Smooth muscle cell (in vitro differentiated cells): ENCODE measurements around the gene SOX10. TPM values are rescaled to one million over a fixed set of nuclear protein-coding genes. Genes with fewer than 3 reads are reported as not detected.

Experiments used
- DNase-seq: peaks from one replicate; lab custom pipeline; 2025; ENCODE audit not compliant: unreplicated experiment; lab: John Stamatoyannopoulos, UW
- H2AFZ ChIP-seq: fragments of 200-600 bp; sonication (generic); 2 replicates; pipeline ENCODE4 v1.6.0; 2016; ENCODE audit warnings: antibody characterized with exemption, low read depth, mild to moderate bottlenecking
- H3F3A ChIP-seq: fragments of 200-600 bp; sonication (generic); 2 replicates; pipeline ENCODE4 v1.6.0; 2017; ENCODE audit warnings: antibody characterized with exemption, low read depth
- H3K27ac ChIP-seq: fragments of 200-600 bp; sonication (generic); 2 replicates; pipeline ENCODE4 v1.5.1; 2016; ENCODE audit warnings: low read depth, mild to moderate bottlenecking
- H3K27me3 ChIP-seq: fragments of 200-600 bp; sonication (generic); 2 replicates; pipeline ENCODE4 v1.6.1; 2016; ENCODE audit warnings: low read depth, mild to moderate bottlenecking
- H3K36me3 ChIP-seq: fragments of 200-600 bp; sonication (generic); 2 replicates; pipeline ENCODE4 v1.5.1; 2016; ENCODE audit warnings: low read depth
- H3K4me1 ChIP-seq: fragments of 200-600 bp; sonication (generic); 2 replicates; pipeline ENCODE4 v1.5.1; 2016; ENCODE audit warnings: low read depth
- H3K4me2 ChIP-seq: fragments of 200-600 bp; sonication (generic); 2 replicates; pipeline ENCODE4 v1.6.0; 2016; ENCODE audit warnings: mild to moderate bottlenecking
- H3K4me3 ChIP-seq: fragments of 200-600 bp; sonication (generic); 2 replicates; pipeline ENCODE4 v1.5.1; 2016; ENCODE audit warnings: mild to moderate bottlenecking
- H3K79me2 ChIP-seq: fragments of 200-600 bp; sonication (generic); 2 replicates; pipeline ENCODE4 v1.6.0; 2016; ENCODE audit warnings: low read depth, mild to moderate bottlenecking
- H3K9ac ChIP-seq: fragments of 200-600 bp; sonication (generic); 2 replicates; pipeline ENCODE4 v1.6.0; 2016; ENCODE audit warnings: low read depth
- H3K9me3 ChIP-seq: fragments of 200-600 bp; sonication (generic); replicated peaks from 2 replicates; pipeline ENCODE4 v1.5.1; 2016; ENCODE audit warnings: low read depth
- H4K20me1 ChIP-seq: fragments of 200-600 bp; sonication (generic); 2 replicates; pipeline ENCODE4 v1.6.0; 2016; ENCODE audit warnings: low read depth
- CTCF ChIP-seq: fragments of 200-600 bp; sonication (generic); IDR thresholded peaks from 2 replicates; pipeline ENCODE4 v1.5.1; 2017; ENCODE audit warnings: borderline replicate concordance, mild to moderate bottlenecking, antibody characterized with exemption; ENCODE audit not compliant: insufficient read depth, poor library complexity, severe bottlenecking
- WGBS: methylation state at CpG from one replicate; pipeline ENCODE4 v1.1.7; 2016; ENCODE audit warnings: low lambda C conversion rate; 5-methylcytosine and 5-hydroxymethylcytosine counted together
- polyA plus RNA-seq: library from polyadenylated mRNA; unstranded; fragments of >200 nt; fragmentation: Nextera tagmentation; extraction: Ambion mirVana; gene quantifications from 2 replicates; pipeline ENCODE4 v1.2.1, GENCODE V29; 2016
- total RNA-seq: library from RNA; depleted of rRNA; stranded (reverse); fragments of >200 nt; gene quantifications from 2 replicates; pipeline ENCODE4 v1.2.3, GENCODE V29; 2014

SOX10 gene
- total and polyA plus RNA-seq, 2 experiments from 2014 or later: not detected

DNA sequence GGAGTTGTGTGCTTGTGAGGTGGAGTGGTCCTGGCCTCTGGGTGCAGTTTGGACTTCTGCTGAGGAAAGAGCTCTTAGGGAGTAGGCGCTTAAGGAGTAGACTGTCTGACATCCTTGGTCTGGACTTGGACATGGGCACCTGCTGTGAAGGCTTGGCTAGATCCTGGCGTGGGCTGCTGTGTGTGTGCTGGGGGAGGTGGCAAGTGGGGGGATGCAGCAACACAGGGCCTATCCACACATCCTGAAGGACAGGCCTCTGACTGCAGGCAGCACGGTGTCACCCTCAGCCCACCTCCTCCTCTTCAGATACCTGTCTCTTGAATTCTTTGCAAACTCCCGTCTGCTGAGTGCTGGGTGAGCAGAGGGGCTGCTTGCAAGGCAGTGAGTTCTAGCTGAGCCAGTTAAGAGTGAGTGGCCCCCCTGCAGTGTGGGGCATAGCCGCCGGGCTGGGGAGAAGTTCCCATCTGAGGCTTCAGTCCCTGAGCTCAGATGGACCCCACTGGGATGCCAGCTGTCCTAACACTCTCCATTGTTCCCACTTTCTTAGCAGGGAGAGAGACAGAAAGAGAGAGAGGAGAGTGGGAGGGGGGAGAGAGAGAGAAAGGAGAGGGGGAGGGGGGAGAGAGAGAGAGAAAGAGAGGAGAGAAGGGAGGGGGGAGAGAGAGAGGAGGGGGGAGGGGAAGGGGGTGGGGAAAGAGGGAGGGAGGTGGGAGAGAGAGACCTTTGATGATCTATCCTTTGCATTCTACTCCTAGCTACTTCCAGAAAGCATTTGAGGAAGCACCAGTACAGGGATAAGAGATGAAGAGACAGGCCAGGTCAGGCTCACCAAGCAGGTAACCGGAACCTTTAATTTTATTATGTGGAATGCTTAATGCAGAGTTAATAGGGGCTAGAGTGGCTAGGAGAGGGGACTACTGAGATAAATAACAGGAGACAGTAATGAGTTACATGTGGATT lies 12.6 kb downstream of the SOX10 start:
- H3K36me3 ChIP-seq: no peaks in the 10 kb centered on the region
- 66% methylated on average over 7 of the region's 7 CpGs for WGBS
- no peak for TF ChIP-seq CTCF
- peaks cover 13% of the 10 kb centered on the region for H3K4me1 ChIP-seq
- H3F3A ChIP-seq: no peaks in the 10 kb centered on the region
- H3K4me2 ChIP-seq: no peak overlapping the region
- DNase-seq: no peak
- no peaks in the 10 kb centered on the region for H3K9me3 ChIP-seq
- H3K79me2 ChIP-seq: no peaks in the 10 kb centered on the region
- no peak overlapping the region for H2AFZ ChIP-seq
- H3K4me3 ChIP-seq: no peak overlapping the region
- H3K27ac ChIP-seq: no peak overlapping the region
- H4K20me1 ChIP-seq: peaks cover 2% of the 10 kb centered on the region
- no peaks in the 10 kb centered on the region for H3K27me3 ChIP-seq
- no peak overlapping the region for H3K9ac ChIP-seq

GRCh38 chr22:37970864-37971263 lies 13.5 kb downstream of the SOX10 start:
- TF ChIP-seq CTCF: no peak
- Histone ChIP-seq H3K4me3 (no peak overlapping the region), H2AFZ (no peak overlapping the region), H3K9me3 (no peaks in the 10 kb centered on the region), H3K79me2 (no peaks in the 10 kb centered on the region), H3K4me1 (peaks cover 13% of the 10 kb centered on the region), H3K27ac (no peak overlapping the region), H3F3A (no peaks in the 10 kb centered on the region), H3K27me3 (no peaks in the 10 kb centered on the region), H4K20me1 (peaks cover 11% of the 10 kb centered on the region), H3K9ac (no peak overlapping the region), H3K4me2 (no peak overlapping the region), H3K36me3 (no peaks in the 10 kb centered on the region)
- WGBS: 97% methylated on average over 4 of the region's 4 CpGs
- no peak for DNase-seq

DNA sequence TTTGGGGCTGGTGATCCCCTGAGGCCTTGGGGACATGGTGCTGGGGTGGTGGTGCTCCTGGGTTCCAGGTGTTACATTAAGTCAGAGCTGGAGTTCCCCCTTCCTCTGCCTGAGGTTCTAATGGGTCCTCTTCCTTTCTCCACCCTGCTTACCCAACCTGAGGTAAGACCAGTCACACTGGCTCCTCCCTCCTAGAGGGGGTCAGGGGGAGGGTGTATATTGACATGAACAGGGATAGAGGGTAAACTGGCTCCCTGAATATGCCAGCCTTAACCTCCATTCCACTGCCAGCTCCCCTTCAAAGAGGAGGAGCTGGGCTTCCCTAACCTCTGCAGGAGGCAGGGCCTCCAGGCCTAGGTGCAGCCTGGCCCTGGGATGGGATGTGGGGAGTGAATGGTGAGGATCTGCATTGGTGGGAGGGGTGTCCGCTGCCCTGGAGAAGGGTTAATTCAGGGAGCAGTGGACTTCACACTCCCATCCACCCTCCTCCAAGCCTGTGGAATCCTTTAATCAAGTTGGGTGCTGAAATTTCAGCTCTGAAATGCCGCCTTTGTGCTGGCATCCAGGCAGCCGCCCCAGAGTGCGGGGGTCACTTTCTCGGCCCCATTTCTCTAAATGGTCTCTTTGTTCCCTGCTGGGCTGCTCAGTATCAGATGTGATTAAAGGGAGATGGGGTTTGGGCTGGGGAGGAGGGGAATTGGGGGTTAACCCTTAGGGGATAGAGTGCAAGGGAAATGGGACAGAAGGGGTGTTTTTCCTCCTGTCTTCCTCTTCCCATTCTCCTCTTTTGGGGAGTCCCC lies 15.7 kb downstream of the SOX10 start:
- peaks cover 3% of the 10 kb centered on the region for H3F3A ChIP-seq
- no peak for DNase-seq
- H3K9me3 ChIP-seq: no peaks in the 10 kb centered on the region
- TF ChIP-seq CTCF: no peak
- no peak overlapping the region for H3K9ac ChIP-seq
- 89% methylated on average over 5 of the region's 5 CpGs for WGBS
- no peak overlapping the region for H3K27ac ChIP-seq
- no peak overlapping the region for H3K4me2 ChIP-seq
- H3K4me3 ChIP-seq: no peak overlapping the region
- H3K79me2 ChIP-seq: no peaks in the 10 kb centered on the region
- H3K4me1 ChIP-seq: peaks cover 13% of the 10 kb centered on the region
- H2AFZ ChIP-seq: no peak overlapping the region
- no peaks in the 10 kb centered on the region for H3K36me3 ChIP-seq
- no peaks in the 10 kb centered on the region for H3K27me3 ChIP-seq
- peaks cover 17% of the 10 kb centered on the region for H4K20me1 ChIP-seq
